Adrenal gland (tissue), 12 donors: Measurements from ENCODE around the gene SBSN. TPM values are rescaled to one million over a fixed set of nuclear protein-coding genes. Genes with fewer than 3 reads are reported as not detected.

Source experiments
- DNase-seq, 7 donors: peaks; one replicate each; pipeline ENCODE4 v3.0.0-alpha.2; 2019 to 2020
- H3K27ac ChIP-seq, 5 donors: fragments of 200-600 bp; sonication (generic) in 4 of 5; 1 replicate in 3 of 5; 2 replicates in 2 of 5; pipeline versions ENCODE4 v1.5.1 to v1.8.0; 2016 to 2020; ENCODE audit warnings: mild to moderate bottlenecking in 1 of 5
- H3K27me3 ChIP-seq: fragments of 200-600 bp; 2 replicates; pipeline ENCODE4 v1.8.0; 2021
- H3K36me3 ChIP-seq, 2 donors: fragments of 200-600 bp; replicated peaks in 1 of 2; 1 replicate in 1 of 2; 2 replicates in 1 of 2; pipeline versions ENCODE4 v1.5.1 to v1.8.0; 2018 to 2022
- H3K4me1 ChIP-seq, 2 donors: fragments of 200-600 bp; replicated peaks in 1 of 2; 1 replicate in 1 of 2; 2 replicates in 1 of 2; pipeline versions ENCODE4 v1.5.1 to v1.8.0; 2018 to 2021
- H3K4me3 ChIP-seq, 4 donors: fragments of 200-600 bp; sonication (generic) in 3 of 4; one replicate each; pipeline ENCODE4 v1.5.1; 2016 to 2018
- H3K9me3 ChIP-seq, 3 donors: fragments of 200-600 bp; sonication (generic) in 1 of 3; replicated peaks in 1 of 3; 1 replicate in 2 of 3; 2 replicates in 1 of 3; pipeline versions ENCODE4 v1.5.1 to v1.8.0; 2016 to 2021
- POLR2A ChIP-seq, 2 donors: fragments of 450-650 bp; IDR thresholded peaks; one replicate each; pipeline ENCODE4 v1.6.1; 2017; ENCODE audit warnings: antibody characterized with exemption in 2 of 2, mild to moderate bottlenecking in 2 of 2, moderate library complexity in 1 of 2
- WGBS, 4 donors: extraction: QIAGEN DNeasy Blood & Tissue Kit in 2 of 4; methylation state at CpG; one replicate each; pipeline versions ENCODE4 v1.1.5 to v1.1.7; 2013 to 2017; 5-methylcytosine and 5-hydroxymethylcytosine counted together
- intact Hi-C, 2 donors: fragments of 100-400 bp; cut with DNase I; formaldehyde crosslinking; loops; one replicate each; pipeline versions ENCODE4 v1.14.1 to v1.15.0; 2022 to 2023
- polyA plus RNA-seq, 3 donors: library from polyadenylated mRNA; stranded (reverse); fragments of 200-250 nt in 2 of 3; fragments of 350-450 nt in 1 of 3; fragmentation: Illumina TruSeq in 1 of 3; extraction: RNeasy Lipid Tissue Mini Kit (QIAGEN cat#74804) in 1 of 3; gene quantifications; one replicate each; pipeline ENCODE4 v1.2.3, GENCODE V29; 2013 to 2014
- total RNA-seq, 9 donors: library from RNA; depleted of rRNA in 4 of 9; stranded (reverse); fragments of >200 nt in 4 of 9; fragments of 120-200 nt in 1 of 9; fragmentation: NEBNext Ultra II Directional in 1 of 9; extraction: Animal tissue kit (Norgen Biotek cat#: 25700) in 1 of 9; gene quantifications; one replicate each; pipeline versions ENCODE4 v1.1.0 to v1.2.4, GENCODE V29; 2013 to 2023
- TF ChIP-seq, protein P1 (sequence below), 6 experiments: fragments of 450-650 bp in 4 of 6; fragments of 200-600 bp in 2 of 6; sonication (generic) in 1 of 6; IDR thresholded peaks; 1 replicate in 5 of 6; 2 replicates in 1 of 6; pipeline versions ENCODE4 v1.5.1 to v1.8.0; 2016 to 2021; ENCODE audit warnings: antibody characterized with exemption in 6 of 6, mild to moderate bottlenecking in 2 of 6, moderate library complexity in 1 of 6
- donor health status: healthy with polysubstance abuse.
- donor health status: Bipolar disorder and iron deficiency.
- donor health status: DM: yes; HTN: yes; CAD: no.
- donor health status: DM: no; HTN: no; CAD: no.
- donor health status: DM: no; HTN: no; CAD: no.
- donor health status: DM: yes; HTN: yes; CAD: no.

Gene SBSN
- total and polyA plus RNA-seq, 12 donors = 0.77 TPM; not detected in 11

DNA sequence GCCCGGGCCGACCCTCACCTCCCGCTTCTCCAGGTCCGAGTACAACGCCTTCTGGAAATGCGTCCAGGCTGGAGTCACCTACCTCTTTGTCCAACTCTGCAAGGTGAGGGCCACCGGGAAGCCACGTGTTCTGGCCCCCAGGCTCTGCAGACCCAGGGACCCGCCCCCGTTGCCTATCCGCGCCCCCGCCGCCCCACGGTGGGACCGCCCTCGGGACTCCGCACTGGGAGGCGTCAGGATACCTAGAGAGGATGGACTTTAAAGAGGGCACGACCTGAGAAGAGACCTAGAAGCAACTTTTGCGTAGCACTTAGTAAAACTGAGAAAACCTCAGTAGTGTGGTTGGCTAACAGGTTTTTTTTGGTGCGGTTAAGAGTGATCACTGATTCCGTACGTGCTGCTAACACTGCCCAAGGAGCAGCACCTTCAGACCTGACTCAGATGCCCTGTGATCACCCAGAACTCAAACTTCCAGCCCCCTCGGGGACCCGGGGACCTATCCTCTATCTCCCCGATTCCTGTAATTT, 17.8 kb upstream of the SBSN start:
- peaks cover 0 to 9% of the 10 kb centered on the region in 2 donors for H3K36me3 ChIP-seq
- no peaks in the 10 kb centered on the region for H3K9me3 ChIP-seq
- TF ChIP-seq, protein P1, sequence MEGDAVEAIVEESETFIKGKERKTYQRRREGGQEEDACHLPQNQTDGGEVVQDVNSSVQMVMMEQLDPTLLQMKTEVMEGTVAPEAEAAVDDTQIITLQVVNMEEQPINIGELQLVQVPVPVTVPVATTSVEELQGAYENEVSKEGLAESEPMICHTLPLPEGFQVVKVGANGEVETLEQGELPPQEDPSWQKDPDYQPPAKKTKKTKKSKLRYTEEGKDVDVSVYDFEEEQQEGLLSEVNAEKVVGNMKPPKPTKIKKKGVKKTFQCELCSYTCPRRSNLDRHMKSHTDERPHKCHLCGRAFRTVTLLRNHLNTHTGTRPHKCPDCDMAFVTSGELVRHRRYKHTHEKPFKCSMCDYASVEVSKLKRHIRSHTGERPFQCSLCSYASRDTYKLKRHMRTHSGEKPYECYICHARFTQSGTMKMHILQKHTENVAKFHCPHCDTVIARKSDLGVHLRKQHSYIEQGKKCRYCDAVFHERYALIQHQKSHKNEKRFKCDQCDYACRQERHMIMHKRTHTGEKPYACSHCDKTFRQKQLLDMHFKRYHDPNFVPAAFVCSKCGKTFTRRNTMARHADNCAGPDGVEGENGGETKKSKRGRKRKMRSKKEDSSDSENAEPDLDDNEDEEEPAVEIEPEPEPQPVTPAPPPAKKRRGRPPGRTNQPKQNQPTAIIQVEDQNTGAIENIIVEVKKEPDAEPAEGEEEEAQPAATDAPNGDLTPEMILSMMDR (IDR thresholded peaks at IDR 0.05) = no peak
- TF ChIP-seq POLR2A (IDR thresholded peaks at IDR 0.05) = no peak
- peak overlapping the region in 4 of 5 donors; percentile 50 to 86 (median 72) for H3K27ac ChIP-seq
- H3K4me1 ChIP-seq = peaks cover 11 to 17% of the 10 kb centered on the region in 2 donors
- H3K4me3 ChIP-seq = peak overlapping the region; percentile 73 to 88 (median 82)
- H3K27me3 ChIP-seq = no peaks in the 10 kb centered on the region
- peak in 5 of 7 donors; percentile 37 to 60 (median 49) for DNase-seq
- WGBS, 4 donors = 2 to 6% (median 4%) methylated on average over 18 to 27 of the region's 27 CpGs
- intact Hi-C loops = loop anchor here (5.0 to 10.0 kb wide), 2 partner anchors 51 to 169 kb away; partner anchors contain the start of gene KMT2B (in 1 of the 2)

DNA sequence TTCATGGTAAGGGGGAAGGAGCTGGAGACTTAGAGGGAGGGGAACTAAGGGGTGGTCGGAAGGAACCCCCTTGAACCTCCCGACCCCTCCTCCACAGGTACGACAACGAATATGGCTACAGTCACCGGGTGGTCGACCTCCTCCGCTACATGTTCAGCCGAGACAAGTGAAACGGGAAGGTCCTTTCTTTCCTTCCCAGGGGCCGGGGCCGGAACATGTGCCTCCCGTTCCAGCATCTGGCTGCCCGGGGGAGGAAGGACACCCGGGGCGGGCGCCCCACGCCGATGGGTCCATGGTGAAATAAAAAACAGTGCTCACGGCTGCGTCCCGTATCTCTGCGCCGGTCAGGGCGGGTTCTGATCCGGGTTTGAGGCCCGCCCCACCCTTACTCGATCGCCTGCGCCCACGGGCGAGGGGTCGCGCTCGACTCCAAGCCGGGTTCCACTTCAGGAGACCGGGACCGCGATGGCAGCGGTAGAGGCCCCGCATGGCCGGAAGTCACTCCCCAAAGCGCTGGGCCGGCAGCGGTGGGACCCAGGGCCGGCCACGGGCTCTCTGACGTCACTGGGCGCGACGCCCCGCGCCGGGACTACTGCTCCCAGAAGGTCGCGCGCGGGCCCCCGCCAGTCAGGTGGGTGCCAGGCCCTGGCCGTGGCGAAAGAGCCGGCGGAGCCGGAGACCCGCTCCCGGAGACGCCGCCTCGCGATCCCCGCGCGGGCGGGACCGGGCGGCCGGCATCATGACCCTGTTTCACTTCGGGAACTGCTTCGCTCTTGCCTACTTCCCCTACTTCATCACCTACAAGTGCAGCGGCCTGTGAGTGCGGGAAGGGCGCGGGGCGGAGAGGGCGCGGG, 17.1 kb upstream of the SBSN start, which contains the start of gene TMEM147:
Gene TMEM147, plus strand, starts transcription at position 626 of the 854 bp plus-strand sequence. Its CDS starts 114 bp downstream, at position 740.
- Histone ChIP-seq H3K27ac (peak within 1 kb of the TSS in 4 of 5 donors; percentile 50 to 86 (median 72)), H3K4me3 (peak within 1 kb of the TSS; percentile 73 to 88 (median 82)), H3K27me3 (no peaks in the 10 kb centered on the region), H3K4me1 (peaks cover 11 to 17% of the 10 kb centered on the region in 2 donors), H3K36me3 (peaks cover 0 to 9% of the 10 kb centered on the region in 2 donors), H3K9me3 (no peaks in the 10 kb centered on the region)
- DNase-seq = peak; percentile 92 to 96 (median 95)
- intact Hi-C loops = loop anchor here (5.0 to 10.0 kb wide), 2 partner anchors 52 to 170 kb away; partner anchors contain the start of gene KMT2B (in 1 of the 2)
- TF ChIP-seq, protein P1 (IDR thresholded peaks at IDR 0.05) = no peak
- TF ChIP-seq POLR2A (IDR thresholded peaks at IDR 0.05) = peak; percentile 33 to 55
- WGBS, 4 donors = 0 to 1% (median 1%) methylated on average over 9 to 85 of the region's 85 CpGs

DNA sequence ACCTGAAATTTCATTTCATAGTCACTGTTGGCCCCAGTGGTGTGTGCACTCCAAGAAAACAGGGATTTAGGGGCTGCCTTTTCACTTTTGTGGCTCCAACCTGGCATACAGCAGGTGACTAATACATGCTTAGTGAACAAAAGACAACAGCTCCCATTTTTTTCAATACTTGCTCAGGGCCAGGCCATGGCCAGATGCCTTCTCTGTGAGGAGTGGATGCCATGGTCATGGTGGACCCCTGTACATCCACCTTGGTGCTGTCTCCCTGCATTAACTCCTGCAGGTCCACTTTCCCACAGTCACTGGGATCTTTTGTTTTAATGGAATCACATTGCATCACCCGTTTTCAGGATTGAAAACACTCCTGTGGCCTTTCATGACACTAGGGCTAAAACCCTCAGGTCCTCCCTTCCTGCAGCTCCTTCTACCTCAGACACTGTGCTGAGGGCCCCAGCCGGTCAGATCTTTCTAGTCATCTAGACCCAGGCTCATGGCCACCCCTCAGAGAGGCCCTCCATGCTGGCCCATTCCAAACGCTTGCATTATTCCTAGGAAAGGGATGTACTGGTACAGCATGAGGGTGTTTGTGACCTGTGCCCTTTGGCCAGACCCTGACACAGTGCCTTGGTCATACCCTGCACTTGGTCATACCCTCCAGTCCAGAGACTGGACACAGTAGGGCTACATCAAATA, 16.1 kb upstream of the SBSN start:
- Histone ChIP-seq H3K4me1 (peaks cover 11 to 17% of the 10 kb centered on the region in 2 donors), H3K36me3 (peaks cover 0 to 9% of the 10 kb centered on the region in 2 donors), H3K27ac (peak overlapping the region in 1 of 5 donors; percentile 86), H3K4me3 (peak overlapping the region in 2 of 4 donors; percentile 73 to 86), H3K27me3 (no peaks in the 10 kb centered on the region), H3K9me3 (no peaks in the 10 kb centered on the region)
- intact Hi-C loops = loop anchor here in 1 of 2 donors (10.0 kb wide), 1 partner anchor 171 kb away; the partner anchor contains the start of gene KMT2B
- no peak for TF ChIP-seq POLR2A (IDR thresholded peaks at IDR 0.05)
- TF ChIP-seq, protein P1 (IDR thresholded peaks at IDR 0.05) = no peak
- 81 to 88% (median 83%) methylated on average over 3 of the region's 3 CpGs for WGBS, 4 donors
- DNase-seq = no peak
